ENCODE measurements around the gene AACS. TPM values are rescaled to one million over a fixed set of nuclear protein-coding genes. Genes with fewer than 3 reads are reported as not detected.

Gene AACS
- total and polyA plus RNA-seq, 2 of the 8 experiments (the other 6 are each of a cell fraction or from before 2014, with no cell fraction given) = 51.9 to 52.4 TPM

GRCh38 chr12:125105600-125105999, 40.4 kb downstream of the AACS start:
- no peak overlapping the region for H4K8ac ChIP-seq (ENCODE audit: extremely low read depth, insufficient read depth, low read length)
- H3K79me2 ChIP-seq (ENCODE audit: control insufficient read depth in 1 of 2, insufficient read depth in 2 of 2, low read length in 2 of 2) = no peaks in the 10 kb centered on the region
- H2BK15ac ChIP-seq (ENCODE audit: low read length) = no peak overlapping the region
- TF ChIP-seq CEBPB (IDR thresholded peaks at IDR 0.05; ENCODE audit: low read depth, low read length) (no peak), CBX8 (IDR thresholded peaks at IDR 0.05; ENCODE audit: borderline replicate concordance, low read depth, low read length) (no peak), EZH2 (IDR thresholded peaks at IDR 0.05; ENCODE audit: low read depth, low read length, severe bottlenecking) (no peak), ZNF274 (IDR thresholded peaks at IDR 0.05; ENCODE audit: borderline replicate concordance, extremely low read depth, low read length) (no peak), SAP30 (IDR thresholded peaks at IDR 0.05; ENCODE audit: insufficient read depth, insufficient replicate concordance, low read length) (no peak), CHD1 (IDR thresholded peaks at IDR 0.05; ENCODE audit: low read depth, low read length) (no peak), YY1 (IDR thresholded peaks at IDR 0.05; ENCODE audit: low read depth, low read length) (no peak), RXRA (IDR thresholded peaks at IDR 0.05; ENCODE audit: insufficient read depth, low read depth, low read length) (no peak), SUZ12 (IDR thresholded peaks at IDR 0.05; ENCODE audit: low read length) (no peak), TAF7 (optimal IDR thresholded peaks at IDR 0.05; ENCODE audit: borderline replicate concordance, low read depth, low read length) (no peak), USF2 (IDR thresholded peaks at IDR 0.05; ENCODE audit: low read length) (no peak), SP2 (IDR thresholded peaks at IDR 0.05; ENCODE audit: low read length) (no peak)
- no peaks in the 10 kb centered on the region for H3K27me3 ChIP-seq (replicated peaks in 1 of 4; ENCODE audit: control insufficient read depth in 3 of 4, extremely low read depth in 1 of 4, insufficient read depth in 3 of 4, low read length in 3 of 4)
- no peak overlapping the region for H3K4ac ChIP-seq (replicated peaks; ENCODE audit: insufficient read length, low read depth, low read length)
- H3K56ac ChIP-seq (replicated peaks; ENCODE audit: insufficient read length, low read depth, low read length) = no peak overlapping the region
- H3K18ac ChIP-seq (ENCODE audit: extremely low read depth, low read length) = no peak overlapping the region
- H2BK5ac ChIP-seq (ENCODE audit: low read depth, low read length) = no peak overlapping the region
- H3K4me2 ChIP-seq (ENCODE audit: insufficient read depth in 1 of 2, low read depth in 2 of 2, low read length in 2 of 2) = no peak overlapping the region
- H3K36me3 ChIP-seq (ENCODE audit: control insufficient read depth in 2 of 4, insufficient read depth in 4 of 4, low read length in 3 of 4) = peaks cover 16 to 46% (median 26%) of the 10 kb centered on the region in 4 experiments; a peak in 7 of 8 replicates
- no peak overlapping the region for H2AK5ac ChIP-seq (ENCODE audit: low read depth, low read length)
- peaks cover 0 to 10% of the 10 kb centered on the region in 2 experiments for H4K20me1 ChIP-seq (replicated peaks in 1 of 2; ENCODE audit: control insufficient read depth in 1 of 2, insufficient read depth in 2 of 2, low read length in 2 of 2)
- no peak overlapping the region for H2AFZ ChIP-seq (ENCODE audit: low read length)
- no peak overlapping the region for H3K23ac ChIP-seq (ENCODE audit: insufficient read length)
- no peaks in the 10 kb centered on the region for H3K9me3 ChIP-seq (ENCODE audit: insufficient read depth in 2 of 2, low read depth in 1 of 2, low read length in 1 of 2)
- no peaks in the 10 kb centered on the region for H3K23me2 ChIP-seq (ENCODE audit: low read depth, low read length)
- no peak overlapping the region for H3K27ac ChIP-seq (ENCODE audit: low read depth, low read length)
- no peak overlapping the region for H3K4me3 ChIP-seq (ENCODE audit: extremely low read depth in 1 of 4, insufficient read depth in 2 of 4, low read depth in 3 of 4, low read length in 4 of 4)
- H3K4me1 ChIP-seq (replicated peaks in 1 of 4; ENCODE audit: control insufficient read depth in 3 of 4, insufficient read depth in 4 of 4, low read length in 3 of 4) = peaks cover 0 to 3% (median under 1%) of the 10 kb centered on the region in 4 experiments; a peak in 3 of 7 replicates
- no peak for DNase-seq (ENCODE audit: low read depth in 1 of 2, low spot score in 2 of 2)
- POLR2A ChIA-PET (ENCODE audit: partially characterized antibody) = no interaction called here
- H2BK120ac ChIP-seq (replicated peaks; ENCODE audit: low read depth, low read length) = no peak overlapping the region
- no peak overlapping the region for H3K9ac ChIP-seq (replicated peaks in 1 of 4; ENCODE audit: extremely low read depth in 1 of 4, low read depth in 3 of 4, low read length in 3 of 4)
- no peak overlapping the region for H4K5ac ChIP-seq (ENCODE audit: insufficient read length, low read depth, low read length)
- H2BK20ac ChIP-seq (ENCODE audit: low read length) = no peak overlapping the region
- CTCF ChIA-PET (ENCODE audit: partially characterized antibody) = no interaction called here
- no peak for FAIRE-seq
- no peak overlapping the region for H3K14ac ChIP-seq (ENCODE audit: insufficient read length)
- H3K79me1 ChIP-seq (ENCODE audit: low read depth, low read length) = peaks cover 6% of the 10 kb centered on the region
- WGBS, 2 experiments (ENCODE audit: extremely low coverage in 1 of 2, insufficient coverage in 1 of 2, insufficient read length in 1 of 2, insufficient replicate concordance in 2 of 2, low coverage in 1 of 2, low lambda C conversion rate in 2 of 2, missing lambda C conversion rate in 1 of 2) = 82% methylated on average over 6 of the region's 6 CpGs; no CpG with 5 or more reads in 1 of the 2 experiments
- H2BK12ac ChIP-seq (ENCODE audit: low read depth, low read length) = no peak overlapping the region
- no peak overlapping the region for H4K91ac ChIP-seq (replicated peaks; ENCODE audit: insufficient read length, low read length)

Data from H1 (cell line).